ENCODE measurements around the gene ATP4B. TPM values are rescaled to one million over a fixed set of nuclear protein-coding genes. Genes with fewer than 3 reads are reported as not detected.

ATP4B gene
- total and polyA plus RNA-seq, 11 donors = not detected

- ATAC-seq = no peak
- Histone ChIP-seq H3K4me1 (no peaks in the 10 kb centered on the region), H3K27me3 (no peaks in the 10 kb centered on the region), H3K9me3 (peaks cover 0 to 23% (median 9%) of the 10 kb centered on the region in 12 donors), H3K27ac (no peak overlapping the region), H3K4me3 (no peak overlapping the region), H3K36me3 (no peaks in the 10 kb centered on the region)
- intact Hi-C loops (cut with DNase I) = no loop called here
- 91 to 96% (median 93%) methylated on average over 8 of the region's 8 CpGs for WGBS, 4 donors
- no peak for DNase-seq
- TF ChIP-seq CTCF (IDR thresholded peaks at IDR 0.05) (no peak), POLR2A (IDR thresholded peaks at IDR 0.05) (no peak)
Observed at GRCh38 chr13:113659337-113659736, 1.3 kb upstream of the ATP4B start.

GRCh38 chr13:113658836-113659235, 838 bp upstream of the ATP4B start:
- intact Hi-C loops (cut with DNase I) = no loop called here
- 67 to 84% (median 80%) methylated on average over 3 to 14 of the region's 14 CpGs for WGBS, 4 donors
- Histone ChIP-seq H3K27ac (no peak overlapping the region), H3K4me1 (no peaks in the 10 kb centered on the region), H3K4me3 (no peak overlapping the region), H3K9me3 (peaks cover 0 to 23% (median 9%) of the 10 kb centered on the region in 12 donors), H3K27me3 (no peaks in the 10 kb centered on the region), H3K36me3 (no peaks in the 10 kb centered on the region)
- DNase-seq (peak in 2 of 5 donors; percentile 14 to 25), ATAC-seq (no peak)
- no peak for TF ChIP-seq CTCF (IDR thresholded peaks at IDR 0.05)
- TF ChIP-seq POLR2A (IDR thresholded peaks at IDR 0.05) = no peak

GRCh38 chr13:113656831-113657671, 947 bp downstream of the ATP4B start:
- DNase-seq = peak in 3 of 5 donors; percentile 4 to 20 (median 12)
- intact Hi-C loops (cut with DNase I) = no loop called here

More at GRCh38 chr13:113656831-113657671, 947 bp downstream of the ATP4B start:
- no peak overlapping the region for H3K27ac ChIP-seq
- peaks cover 0 to 20% (median 9%) of the 10 kb centered on the region in 12 donors for H3K9me3 ChIP-seq
- H3K27me3 ChIP-seq = no peaks in the 10 kb centered on the region
- no peak overlapping the region for H3K4me3 ChIP-seq
- TF ChIP-seq CTCF (IDR thresholded peaks at IDR 0.05) (no peak), POLR2A (IDR thresholded peaks at IDR 0.05) (no peak)
- whole genome bisulfite sequencing, 4 donors = 71 to 81% (median 79%) methylated on average over 24 to 42 of the region's 42 CpGs
- no peaks in the 10 kb centered on the region for H3K36me3 ChIP-seq
- no peak for ATAC-seq
- H3K4me1 ChIP-seq = no peaks in the 10 kb centered on the region
